Spleen (tissue), 7 donors: ENCODE results near the gene TBX20.
"Not testable (repeated sequence)": the region's sequence is repeated elsewhere in the genome, so short reads cannot be mapped to it uniquely, and the experiment has no call there.

Experiments used
- CTCF ChIP-seq, 11 experiments: fragments of 200-600 bp in 7 of 11; fragments of 450-650 bp in 4 of 11; sonication (generic) in 4 of 11; IDR thresholded peaks in 8 of 11; conservative IDR thresholded peaks in 3 of 11; 1 replicate in 7 of 11; 2 replicates in 4 of 11; pipeline versions ENCODE4 v1.4.0 to v1.8.0; 2016 to 2021; ENCODE audit warnings: antibody characterized with exemption in 11 of 11, inconsistent platforms in 4 of 11, mild to moderate bottlenecking in 1 of 11
- POLR2A ChIP-seq, 3 donors: fragments of 450-650 bp; IDR thresholded peaks; one replicate each; pipeline ENCODE4 v1.5.1; 2017; ENCODE audit warnings: antibody characterized with exemption in 3 of 3, mild to moderate bottlenecking in 1 of 3
- donor health status: DM: no; HTN: no; CAD: no; lungs with moderate emphysema.
- donor health status: DM: no; HTN: no; CAD: no.
- donor health status: DM: no; HTN: no; CAD: no.

- TF ChIP-seq POLR2A (IDR thresholded peaks at IDR 0.05): not testable (repeated sequence)
- peak in 1 of 11 experiments; percentile 14 for TF ChIP-seq CTCF (IDR thresholded peaks at IDR 0.05 in 8 of 11, conservative IDR thresholded peaks at IDR 0.05 in 3 of 11)
Observed at GRCh38 chr7:35190146-35190773, 63.6 kb downstream of the TBX20 start.
